Stimulated activated naive CD8-positive, alpha-beta T cell treated with anti-CD3 and anti-CD28 coated beads, Interleukin-15, Interleukin-2, amounts not matched to agents 100 ng/mL and 50 ng/mL, for 24 hours (primary cell): ENCODE results near the gene EIF4E.

Source experiments
- H3K27ac Mint-ChIP-seq: one replicate; pipeline ENCODE4 v1.8.0; 2021; ENCODE audit warnings: mild to moderate bottlenecking, mixed read lengths
- H3K27me3 Mint-ChIP-seq: one replicate; pipeline ENCODE4 v1.8.0; 2021; ENCODE audit warnings: mixed read lengths
- H3K36me3 Mint-ChIP-seq: one replicate; pipeline ENCODE4 v1.8.0; 2021; ENCODE audit warnings: low read depth, mixed read lengths
- H3K4me1 Mint-ChIP-seq: one replicate; pipeline ENCODE4 v1.8.0; 2021; ENCODE audit warnings: low read depth, mixed read lengths
- H3K4me3 Mint-ChIP-seq: one replicate; pipeline ENCODE4 v1.8.0; 2021; ENCODE audit warnings: mild to moderate bottlenecking, mixed read lengths
- H3K9me3 Mint-ChIP-seq: one replicate; pipeline ENCODE4 v1.8.0; 2021; ENCODE audit warnings: mixed read lengths

EIF4E gene, protein sequence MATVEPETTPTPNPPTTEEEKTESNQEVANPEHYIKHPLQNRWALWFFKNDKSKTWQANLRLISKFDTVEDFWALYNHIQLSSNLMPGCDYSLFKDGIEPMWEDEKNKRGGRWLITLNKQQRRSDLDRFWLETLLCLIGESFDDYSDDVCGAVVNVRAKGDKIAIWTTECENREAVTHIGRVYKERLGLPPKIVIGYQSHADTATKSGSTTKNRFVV

DNA sequence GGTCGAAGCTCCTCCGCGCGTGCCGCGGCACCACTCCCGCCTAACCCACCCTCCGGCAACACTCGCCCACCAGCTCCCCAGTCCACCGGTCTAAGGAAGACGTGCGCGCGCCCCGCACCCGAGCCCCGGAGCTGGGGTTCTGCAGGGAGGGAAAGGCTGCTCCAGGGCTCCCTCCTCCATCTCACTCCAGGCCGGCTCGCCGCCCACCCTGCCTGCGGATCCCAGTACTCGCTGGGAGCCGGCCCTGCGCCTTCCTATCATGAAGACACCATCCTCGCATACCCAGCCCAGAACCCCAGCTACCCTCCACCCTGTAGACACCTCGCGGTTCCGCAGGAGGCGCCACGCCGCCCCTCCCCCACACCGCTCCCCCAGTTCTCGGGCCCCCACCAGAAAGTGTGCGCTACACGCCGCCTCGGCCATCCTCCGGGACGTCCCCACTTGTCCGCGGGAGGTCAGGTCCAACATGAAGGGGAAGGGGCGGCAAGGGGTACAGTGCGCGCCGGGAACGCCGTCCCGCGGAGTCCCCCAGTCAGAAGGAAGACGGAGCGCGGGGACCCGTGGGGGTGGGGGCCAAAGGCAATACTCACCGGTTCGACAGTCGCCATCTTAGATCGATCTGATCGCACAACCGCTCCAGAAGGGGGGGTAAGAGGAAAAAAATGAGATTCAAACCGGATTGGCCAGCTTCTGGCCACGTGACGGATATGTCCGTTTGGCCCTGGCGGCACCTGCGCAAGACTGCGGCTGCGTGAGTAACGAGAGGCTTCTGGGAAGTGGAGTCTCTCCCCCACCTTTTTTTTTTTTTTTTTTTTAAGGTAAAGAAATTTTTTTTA, at the start of gene EIF4E:
EIF4E (minus strand) TSS at position 629 of the 836 bp plus-strand sequence; CDS start at position 608, 21 bp downstream.
- peak within 1 kb of the TSS; percentile 99 for H3K27ac Mint-ChIP-seq
- H3K27me3 Mint-ChIP-seq, result no peaks in the 10 kb centered on the region
- no peaks in the 10 kb centered on the region for H3K9me3 Mint-ChIP-seq
- H3K4me3 Mint-ChIP-seq, result peak within 1 kb of the TSS; percentile 96
- peaks cover 58% of the 10 kb centered on the region for H3K4me1 Mint-ChIP-seq
- H3K36me3 Mint-ChIP-seq, result peaks cover 29% of the 10 kb centered on the region

DNA sequence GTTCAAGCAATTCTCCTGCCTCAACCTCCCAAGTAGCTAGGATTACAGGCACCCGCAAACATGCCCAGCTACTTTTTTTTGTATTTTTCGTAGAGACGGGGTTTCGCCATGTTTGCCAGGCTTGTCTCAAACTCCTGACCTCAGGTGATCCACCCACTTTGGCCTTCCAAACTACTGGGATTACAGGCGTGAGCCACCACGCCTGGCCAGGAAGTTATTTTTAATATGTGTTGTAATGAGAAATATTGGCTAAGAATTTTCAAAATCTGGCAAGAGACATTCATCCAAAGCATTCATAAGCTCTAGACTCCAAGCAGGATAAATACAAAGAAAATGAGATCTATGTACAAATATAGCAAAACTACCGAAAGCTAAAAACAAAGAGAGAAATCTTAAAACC, 48.6 kb upstream of the EIF4E start:
- H3K9me3 Mint-ChIP-seq, result no peaks in the 10 kb centered on the region
- H3K36me3 Mint-ChIP-seq, result no peaks in the 10 kb centered on the region
- H3K27ac Mint-ChIP-seq, result no peak overlapping the region
- H3K4me1 Mint-ChIP-seq, result no peaks in the 10 kb centered on the region
- no peak overlapping the region for H3K4me3 Mint-ChIP-seq
- peaks cover 22% of the 10 kb centered on the region for H3K27me3 Mint-ChIP-seq

GRCh38 chr4:98976716-98977115, 47.8 kb upstream of the EIF4E start:
- Mint-ChIP-seq H3K27ac (no peak overlapping the region), H3K9me3 (no peaks in the 10 kb centered on the region), H3K27me3 (peaks cover 21% of the 10 kb centered on the region), H3K36me3 (no peaks in the 10 kb centered on the region), H3K4me3 (no peak overlapping the region), H3K4me1 (no peaks in the 10 kb centered on the region)

DNA sequence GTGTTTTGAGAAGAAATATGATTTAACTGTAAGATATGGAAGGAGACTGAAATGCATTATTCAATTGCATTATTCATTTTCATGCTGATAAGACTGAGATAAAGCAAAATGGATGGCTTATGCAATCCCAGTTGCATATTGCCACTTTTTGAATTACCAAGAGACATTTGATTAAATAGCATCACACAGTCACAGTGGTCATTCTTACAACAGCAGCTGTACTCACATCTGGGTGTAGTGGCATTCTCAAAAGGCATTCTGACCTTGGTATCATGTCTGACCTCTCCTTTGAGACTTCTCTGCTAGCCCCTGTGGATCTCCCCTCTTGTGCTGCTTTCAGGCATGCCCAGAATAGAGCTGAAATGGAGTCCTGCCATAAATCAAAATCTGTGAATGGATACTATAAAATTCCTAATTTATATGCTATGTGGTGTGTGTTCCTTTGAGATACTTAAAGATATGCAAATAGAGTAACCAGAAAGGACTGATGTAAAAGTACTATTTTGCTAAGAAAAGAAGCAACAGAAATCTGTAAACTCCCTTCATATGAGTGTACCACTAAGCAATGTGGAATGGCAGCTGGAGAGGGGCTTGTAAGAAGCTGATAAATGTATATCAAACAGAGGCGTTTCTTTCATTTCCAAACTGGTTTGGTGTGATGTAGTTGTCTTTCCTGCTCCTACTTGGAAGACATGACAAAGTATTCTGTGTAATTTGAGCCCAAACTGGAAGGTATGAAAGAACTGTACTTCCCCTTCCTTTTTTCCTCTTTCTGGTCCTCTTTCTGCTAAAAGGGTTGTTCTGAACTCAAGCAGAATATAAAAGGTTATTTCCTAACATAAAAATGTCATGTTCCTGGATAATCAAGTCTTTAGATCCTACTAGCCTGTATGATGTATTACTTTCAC, 41.2 kb upstream of the EIF4E start:
- H3K27me3 Mint-ChIP-seq, result peaks cover 37% of the 10 kb centered on the region
- no peaks in the 10 kb centered on the region for H3K9me3 Mint-ChIP-seq
- no peaks in the 10 kb centered on the region for H3K4me1 Mint-ChIP-seq
- H3K4me3 Mint-ChIP-seq, result no peak overlapping the region
- no peaks in the 10 kb centered on the region for H3K36me3 Mint-ChIP-seq
- H3K27ac Mint-ChIP-seq, result no peak overlapping the region

- Mint-ChIP-seq H3K9me3 (no peaks in the 10 kb centered on the region), H3K4me3 (no peak overlapping the region), H3K27me3 (peaks cover 22% of the 10 kb centered on the region), H3K36me3 (no peaks in the 10 kb centered on the region), H3K4me1 (peaks cover 11% of the 10 kb centered on the region), H3K27ac (no peak overlapping the region)
Observed at GRCh38 chr4:98967786-98968329, 38.9 kb upstream of the EIF4E start.

DNA sequence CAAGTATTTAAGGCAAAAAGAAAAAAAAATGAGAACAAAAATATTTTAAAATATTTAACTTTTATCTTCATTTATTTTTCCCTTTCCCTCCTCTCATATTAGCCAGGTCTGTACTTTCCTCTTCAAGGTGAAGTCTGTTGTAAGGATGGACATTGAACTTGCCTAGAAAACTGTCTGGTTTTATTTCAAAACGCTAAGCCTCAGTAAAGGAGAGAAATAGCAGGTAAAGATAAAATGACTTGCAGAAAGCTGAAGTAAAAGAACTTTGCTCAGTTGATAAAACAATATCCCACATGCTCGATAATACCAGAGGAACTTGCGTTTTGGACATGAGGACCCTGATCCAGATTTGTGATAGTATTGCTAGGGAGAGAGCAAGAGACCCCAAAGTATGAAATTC, 38.0 kb upstream of the EIF4E start:
- Mint-ChIP-seq H3K36me3 (no peaks in the 10 kb centered on the region), H3K27me3 (peaks cover 22% of the 10 kb centered on the region), H3K4me1 (peaks cover 11% of the 10 kb centered on the region), H3K27ac (no peak overlapping the region), H3K4me3 (no peak overlapping the region), H3K9me3 (no peaks in the 10 kb centered on the region)

DNA sequence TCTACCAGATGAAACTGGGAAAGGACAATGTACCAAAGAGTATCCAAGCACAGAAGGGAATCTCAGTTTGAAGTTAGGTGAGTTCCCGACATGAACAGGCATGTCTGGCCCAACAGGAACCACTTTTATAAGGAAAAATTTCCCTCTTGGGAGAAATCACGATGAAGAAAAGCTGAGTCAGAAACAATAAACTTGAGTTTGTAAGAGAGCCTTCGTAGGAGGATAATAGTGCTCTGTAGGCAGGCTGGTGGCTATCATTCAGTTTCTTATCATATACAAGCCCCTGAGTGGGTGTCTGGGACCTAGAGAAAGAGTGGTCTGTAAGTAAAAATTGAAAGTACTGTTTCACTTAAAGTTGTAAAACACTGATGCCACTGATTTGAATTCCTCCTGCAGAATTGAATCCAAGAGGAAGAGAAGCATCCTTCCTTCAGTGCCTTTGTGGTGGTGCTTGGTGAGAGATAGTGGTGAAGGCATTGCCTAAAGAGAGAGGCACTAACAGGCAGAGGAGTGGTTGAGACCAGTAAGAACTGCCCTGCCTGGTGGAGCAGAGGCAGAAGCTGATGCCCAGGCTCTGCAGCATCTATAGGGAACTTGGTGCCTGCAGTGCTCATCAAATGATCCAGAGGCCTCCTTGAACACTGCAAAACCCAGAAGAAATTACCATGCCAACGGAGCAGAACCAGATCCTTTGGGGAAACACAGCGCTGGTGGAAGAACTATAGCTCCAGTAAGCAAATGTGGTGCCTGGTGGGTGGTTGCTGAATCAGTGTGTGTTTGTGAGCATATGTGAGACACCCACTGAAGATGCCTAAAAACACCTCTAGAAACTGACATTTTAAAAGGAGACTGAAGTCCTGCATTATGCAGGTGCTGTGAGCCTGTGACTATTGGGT, 34.9 kb upstream of the EIF4E start:
- Mint-ChIP-seq H3K36me3 (no peaks in the 10 kb centered on the region), H3K27me3 (peaks cover 20% of the 10 kb centered on the region), H3K4me3 (no peak overlapping the region), H3K27ac (no peak overlapping the region), H3K4me1 (peaks cover 11% of the 10 kb centered on the region), H3K9me3 (no peaks in the 10 kb centered on the region)

DNA sequence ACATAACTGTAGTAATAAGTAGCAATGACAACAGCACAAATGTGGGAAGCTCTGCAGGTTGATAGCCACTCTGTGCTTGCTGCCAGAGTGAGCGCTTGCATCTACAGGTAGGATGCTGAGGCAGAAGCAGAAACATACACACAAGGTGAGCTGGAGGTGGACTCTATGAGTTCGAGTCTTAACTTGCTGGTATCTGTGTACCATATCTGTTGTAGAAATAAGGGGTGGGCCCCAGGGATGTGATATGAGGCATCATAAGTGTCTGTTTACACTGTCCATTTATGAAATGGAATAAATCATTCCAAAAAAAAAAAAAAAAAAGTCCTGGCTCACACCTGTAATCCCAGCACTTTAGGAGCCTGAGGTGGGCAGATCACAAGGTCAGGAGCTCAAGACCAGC, 32.8 kb upstream of the EIF4E start:
- Mint-ChIP-seq H3K27ac (no peak overlapping the region), H3K36me3 (no peaks in the 10 kb centered on the region), H3K4me1 (peaks cover 11% of the 10 kb centered on the region), H3K27me3 (peaks cover 9% of the 10 kb centered on the region), H3K4me3 (no peak overlapping the region), H3K9me3 (no peaks in the 10 kb centered on the region)

DNA sequence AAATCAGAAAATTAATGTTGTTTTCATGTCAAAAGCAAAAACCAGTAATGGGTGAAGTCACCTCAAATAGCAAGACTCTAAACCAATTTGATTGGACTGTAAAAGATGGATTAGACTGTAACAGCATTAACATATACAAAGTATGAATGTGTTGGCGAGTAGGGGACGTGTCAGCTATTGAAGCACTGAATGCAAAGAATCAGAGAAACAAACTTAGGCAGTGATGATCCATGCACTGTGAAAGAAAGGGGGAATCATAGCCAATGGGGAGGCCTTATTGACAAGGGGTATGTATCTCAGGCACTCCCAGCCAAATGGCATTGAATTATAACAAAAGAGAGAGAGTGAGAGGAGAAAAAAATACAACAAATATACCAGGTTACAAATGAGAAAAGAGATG, 30.5 kb upstream of the EIF4E start:
- peaks cover 6% of the 10 kb centered on the region for H3K4me1 Mint-ChIP-seq
- H3K27ac Mint-ChIP-seq, result no peak overlapping the region
- H3K4me3 Mint-ChIP-seq, result no peak overlapping the region
- H3K27me3 Mint-ChIP-seq, result peaks cover 10% of the 10 kb centered on the region
- no peaks in the 10 kb centered on the region for H3K36me3 Mint-ChIP-seq
- H3K9me3 Mint-ChIP-seq, result no peaks in the 10 kb centered on the region

- Mint-ChIP-seq H3K36me3 (no peaks in the 10 kb centered on the region), H3K4me3 (no peak overlapping the region), H3K27ac (no peak overlapping the region), H3K9me3 (no peaks in the 10 kb centered on the region), H3K4me1 (no peaks in the 10 kb centered on the region), H3K27me3 (peaks cover 10% of the 10 kb centered on the region)
Observed at GRCh38 chr4:98958065-98958464, 29.1 kb upstream of the EIF4E start.

- Mint-ChIP-seq H3K9me3 (no peaks in the 10 kb centered on the region), H3K4me1 (no peaks in the 10 kb centered on the region), H3K27me3 (peaks cover 10% of the 10 kb centered on the region), H3K4me3 (no peak overlapping the region), H3K36me3 (no peaks in the 10 kb centered on the region), H3K27ac (no peak overlapping the region)
Observed at GRCh38 chr4:98955229-98955628, 26.3 kb upstream of the EIF4E start.

GRCh38 chr4:98951710-98952109, 22.8 kb upstream of the EIF4E start:
- Mint-ChIP-seq H3K27ac (no peak overlapping the region), H3K9me3 (no peaks in the 10 kb centered on the region), H3K4me3 (no peak overlapping the region), H3K4me1 (no peaks in the 10 kb centered on the region), H3K27me3 (peaks cover 6% of the 10 kb centered on the region), H3K36me3 (no peaks in the 10 kb centered on the region)

GRCh38 chr4:98950925-98951324, 22.0 kb upstream of the EIF4E start:
- H3K36me3 Mint-ChIP-seq, result no peaks in the 10 kb centered on the region
- peaks cover 4% of the 10 kb centered on the region for H3K27me3 Mint-ChIP-seq
- H3K27ac Mint-ChIP-seq, result no peak overlapping the region
- H3K4me3 Mint-ChIP-seq, result no peak overlapping the region
- no peaks in the 10 kb centered on the region for H3K9me3 Mint-ChIP-seq
- H3K4me1 Mint-ChIP-seq, result no peaks in the 10 kb centered on the region

DNA sequence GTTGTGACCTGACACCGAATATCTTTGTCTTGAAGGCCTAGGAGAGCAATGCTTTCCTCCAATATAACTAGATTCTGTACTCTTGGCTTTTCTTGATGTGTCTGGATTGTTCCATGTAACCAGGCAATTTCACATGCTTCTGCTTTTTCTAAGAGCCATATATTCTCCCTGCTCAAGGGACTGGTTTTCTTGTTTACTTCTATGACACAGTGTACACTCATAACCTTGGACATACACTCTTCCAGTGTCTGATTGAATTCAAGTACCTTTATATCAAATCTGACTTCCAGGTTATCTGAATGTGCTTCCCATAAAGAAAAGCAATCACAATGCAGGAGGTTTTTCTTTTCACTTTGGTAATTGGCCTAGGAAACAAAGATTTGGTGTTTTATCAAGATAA, 17.4 kb upstream of the EIF4E start:
- no peaks in the 10 kb centered on the region for H3K9me3 Mint-ChIP-seq
- H3K4me3 Mint-ChIP-seq, result no peak overlapping the region
- no peaks in the 10 kb centered on the region for H3K4me1 Mint-ChIP-seq
- no peak overlapping the region for H3K27ac Mint-ChIP-seq
- no peaks in the 10 kb centered on the region for H3K27me3 Mint-ChIP-seq
- H3K36me3 Mint-ChIP-seq, result no peaks in the 10 kb centered on the region
